RWPE1 (cell line): ENCODE data around the gene PRDX6.

ENCODE experiments used
- CTCF ChIA-PET: fragments of 350-600 bp; sonication (Branson Sonifier 250); formaldehyde crosslinking; extraction: SDS; loops from one replicate; lab custom pipeline; 2021; lab: Yijun Ruan, JAX
- POLR2A ChIA-PET: fragments of 400-600 bp; formaldehyde crosslinking; extraction: SDS; loops from one replicate; lab custom pipeline; 2020; ENCODE audit warnings: antibody characterized with exemption; ENCODE audit not compliant: low non-redundant PET; lab: Yijun Ruan, JAX
- DNase-seq: peaks from one replicate; pipeline ENCODE4 v3.0.0; 2012; ENCODE audit warnings: low spot score
- H3K27ac ChIP-seq: fragments of 450-650 bp; 2 replicates; pipeline ENCODE4 v1.5.1; 2017
- CTCF ChIP-seq: fragments of 450-650 bp; conservative IDR thresholded peaks from 2 replicates; pipeline ENCODE4 v1.5.1; 2017; ENCODE audit warnings: low read depth, mild to moderate bottlenecking

Gene PRDX6

GRCh38 chr1:173433751-173434326 is 43.3 kb upstream of the PRDX6 start:
- no peak for DNase-seq
- H3K27ac ChIP-seq = no peak overlapping the region
- POLR2A ChIA-PET = no interaction called here
- CTCF ChIA-PET = no interaction called here
- TF ChIP-seq CTCF = no peak

GRCh38 chr1:173436841-173437428 is 40.2 kb upstream of the PRDX6 start:
- H3K27ac ChIP-seq = no peak overlapping the region
- ChIA-PET CTCF (interaction anchor here (0.6 kb wide), 1 partner anchor 99 kb away, joined by 5 read pairs; no protein-coding TSS in a partner anchor), POLR2A (no interaction called here)
- DNase-seq = no peak
- no peak for TF ChIP-seq CTCF

- no peak for TF ChIP-seq CTCF
- ChIA-PET POLR2A (interaction anchor here (0.6 kb wide), 1 partner anchor 34 kb away, joined by 5 read pairs; no protein-coding TSS in a partner anchor), CTCF (interaction anchor here (0.9 to 1.1 kb wide), 2 partner anchors 19 to 387 kb away, joined by 3 to 6 read pairs; no protein-coding TSS in a partner anchor)
- H3K27ac ChIP-seq = no peak overlapping the region
- no peak for DNase-seq
Measured at GRCh38 chr1:173438675-173439074, 38.5 kb upstream of the PRDX6 start.

GRCh38 chr1:173440430-173440829 is 36.7 kb upstream of the PRDX6 start:
- H3K27ac ChIP-seq = no peak overlapping the region
- DNase-seq = no peak
- TF ChIP-seq CTCF = no peak
- ChIA-PET POLR2A (no interaction called here), CTCF (interaction anchor here (1.3 kb wide), 1 partner anchor 9 kb away, joined by 3 read pairs; no protein-coding TSS in a partner anchor)

- ChIA-PET CTCF (interaction anchor here (0.5 to 0.7 kb wide), 2 partner anchors 406 to 682 kb away, joined by 4 read pairs; no protein-coding TSS in a partner anchor), POLR2A (no interaction called here)
- TF ChIP-seq CTCF = no peak
- no peak overlapping the region for H3K27ac ChIP-seq
- no peak for DNase-seq
Measured at GRCh38 chr1:173444757-173445156, 32.4 kb upstream of the PRDX6 start.

GRCh38 chr1:173445164-173445563 is 32.0 kb upstream of the PRDX6 start:
- TF ChIP-seq CTCF = no peak
- no peak overlapping the region for H3K27ac ChIP-seq
- POLR2A ChIA-PET = no interaction called here
- DNase-seq = no peak
- CTCF ChIA-PET = interaction anchor here (0.5 kb wide), 1 partner anchor 405 kb away, joined by 4 read pairs; no protein-coding TSS in a partner anchor
